ENCODE results near the gene HSD11B2.

GRCh38 chr16:67409631-67410030 is 21.3 kb upstream of the HSD11B2 start:
- TF ChIP-seq CTCF (IDR thresholded peaks at IDR 0.05) (no peak), POLR2A (IDR thresholded peaks at IDR 0.05) (no peak)
